Uterus (tissue), 4 donors: ENCODE measurements around the gene ITPR2. TPM values are rescaled to one million over a fixed set of nuclear protein-coding genes. Genes with fewer than 3 reads are reported as not detected.
A peak's percentile ranks its signal among the peaks of the same experiment; 100 is the strongest.
"Not testable (repeated sequence)": the region's sequence is repeated elsewhere in the genome, so short reads cannot be mapped to it uniquely, and the experiment has no call there.

Experiments used
- DNase-seq, 2 donors: peaks; one replicate each; pipeline ENCODE4 v3.0.0-alpha.2; 2019 to 2020
- H3K27ac ChIP-seq, 2 donors: fragments of 200-600 bp; sonication (generic); 1 replicate in 1 of 2; 2 replicates in 1 of 2; pipeline ENCODE4 v1.5.1; 2016 to 2018
- H3K27me3 ChIP-seq, 2 donors: fragments of 200-600 bp; sonication (generic); one replicate each; pipeline ENCODE4 v1.5.1; 2018 to 2019; ENCODE audit warnings: control low read depth in 1 of 2
- H3K36me3 ChIP-seq, 2 donors: fragments of 200-600 bp; sonication (generic); one replicate each; pipeline ENCODE4 v1.5.1; 2019; ENCODE audit warnings: control low read depth in 1 of 2
- H3K4me1 ChIP-seq, 2 donors: fragments of 200-600 bp; sonication (generic); one replicate each; pipeline ENCODE4 v1.5.1; 2018 to 2019; ENCODE audit warnings: control low read depth in 1 of 2
- H3K4me3 ChIP-seq, 2 donors: fragments of 200-600 bp; sonication (generic); 1 replicate in 1 of 2; 2 replicates in 1 of 2; pipeline ENCODE4 v1.5.1; 2018 to 2019; ENCODE audit warnings: mild to moderate bottlenecking in 1 of 2
- H3K9me3 ChIP-seq, 2 donors: fragments of 200-600 bp; sonication (generic); one replicate each; pipeline ENCODE4 v1.5.1; 2019; ENCODE audit warnings: control low read depth in 1 of 2
- CTCF ChIP-seq, 4 experiments: fragments of 200-600 bp in 2 of 4; fragments of 450-650 bp in 2 of 4; sonication (generic) in 2 of 4; IDR thresholded peaks; one replicate each; pipeline ENCODE4 v1.5.1; 2016 to 2019; ENCODE audit warnings: antibody characterized with exemption in 4 of 4, mild to moderate bottlenecking in 2 of 4, moderate library complexity in 1 of 4
- POLR2A ChIP-seq, 2 donors: fragments of 450-650 bp; IDR thresholded peaks; one replicate each; pipeline ENCODE4 v1.6.1; 2016; ENCODE audit warnings: antibody characterized with exemption in 2 of 2, mild to moderate bottlenecking in 1 of 2, moderate library complexity in 1 of 2
- intact Hi-C: fragments of 100-400 bp; cut with DNase I; formaldehyde crosslinking; loops from one replicate; pipeline ENCODE4 v1.15.1; 2023; ENCODE audit warnings: low total_unique reads
- total RNA-seq, 4 donors: library from RNA; depleted of rRNA in 3 of 4; stranded (reverse); fragments of >200 nt in 3 of 4; gene quantifications; one replicate each; pipeline versions ENCODE4 v1.1.0 to v1.2.4, GENCODE V29; 2014 to 2023
- donor health status: DM: yes; HTN: yes; CAD: no.

The ITPR2 gene
- total RNA-seq, 4 donors from 2014 or later, result 53.5 to 271 (median 60.4) TPM

GRCh38 chr12:26786865-26787514 lies 46.0 kb downstream of the ITPR2 start:
- intact Hi-C loops, result no loop called here
- no peak for TF ChIP-seq CTCF (IDR thresholded peaks at IDR 0.05)
- H3K27me3 ChIP-seq, result no peaks in the 10 kb centered on the region
- no peak overlapping the region for H3K4me3 ChIP-seq
- no peaks in the 10 kb centered on the region for H3K9me3 ChIP-seq
- no peaks in the 10 kb centered on the region for H3K4me1 ChIP-seq
- no peaks in the 10 kb centered on the region for H3K36me3 ChIP-seq
- DNase-seq, result no peak
- peak overlapping the region; percentile 31 to 55 for H3K27ac ChIP-seq

GRCh38 chr12:26786491-26786864 lies 46.5 kb downstream of the ITPR2 start:
- no peak for TF ChIP-seq CTCF (IDR thresholded peaks at IDR 0.05)
- TF ChIP-seq POLR2A (IDR thresholded peaks at IDR 0.05), result no peak
- no peak for DNase-seq
- H3K36me3 ChIP-seq, result no peaks in the 10 kb centered on the region
- H3K9me3 ChIP-seq, result no peaks in the 10 kb centered on the region
- H3K4me3 ChIP-seq, result no peak overlapping the region
- H3K27ac ChIP-seq, result peak overlapping the region; percentile 31 to 55
- no peaks in the 10 kb centered on the region for H3K4me1 ChIP-seq
- no peaks in the 10 kb centered on the region for H3K27me3 ChIP-seq
- intact Hi-C loops, result no loop called here

GRCh38 chr12:26783816-26784379 lies 49.1 kb downstream of the ITPR2 start:
- H3K4me3 ChIP-seq, intact Hi-C loops: not testable (repeated sequence)

GRCh38 chr12:26783131-26783526 lies 49.9 kb downstream of the ITPR2 start:
- no peaks in the 10 kb centered on the region for H3K36me3 ChIP-seq
- H3K27ac ChIP-seq, result no peak overlapping the region
- TF ChIP-seq CTCF (IDR thresholded peaks at IDR 0.05), result no peak
- no peak for TF ChIP-seq POLR2A (IDR thresholded peaks at IDR 0.05)
- no peak for DNase-seq
- H3K4me1 ChIP-seq, result no peaks in the 10 kb centered on the region
- no peaks in the 10 kb centered on the region for H3K27me3 ChIP-seq
- intact Hi-C loops, result no loop called here
- no peaks in the 10 kb centered on the region for H3K9me3 ChIP-seq
- H3K4me3 ChIP-seq, result no peak overlapping the region

More at GRCh38 chr12:26783816-26784379, 49.1 kb downstream of the ITPR2 start:
- not testable (repeated sequence) for H3K36me3 ChIP-seq, H3K27ac ChIP-seq, H3K9me3 ChIP-seq, DNase-seq, H3K4me1 ChIP-seq, H3K27me3 ChIP-seq

- peaks cover 0 to 4% of the 10 kb centered on the region in 2 donors for H3K9me3 ChIP-seq
- no peaks in the 10 kb centered on the region for H3K4me1 ChIP-seq
- intact Hi-C loops, result no loop called here
- no peak for DNase-seq
- H3K36me3 ChIP-seq, result no peaks in the 10 kb centered on the region
- no peak overlapping the region for H3K27ac ChIP-seq
- no peak overlapping the region for H3K4me3 ChIP-seq
- TF ChIP-seq CTCF (IDR thresholded peaks at IDR 0.05), result no peak
- no peak for TF ChIP-seq POLR2A (IDR thresholded peaks at IDR 0.05)
- H3K27me3 ChIP-seq, result no peaks in the 10 kb centered on the region
Measured at GRCh38 chr12:26782372-26783130, 50.4 kb downstream of the ITPR2 start.

GRCh38 chr12:26780656-26781055 lies 52.3 kb downstream of the ITPR2 start:
- H3K36me3 ChIP-seq, H3K9me3 ChIP-seq, H3K27me3 ChIP-seq, H3K27ac ChIP-seq, DNase-seq, H3K4me3 ChIP-seq, H3K4me1 ChIP-seq, intact Hi-C loops: not testable (repeated sequence)

GRCh38 chr12:26778173-26778775 lies 54.7 kb downstream of the ITPR2 start:
- intact Hi-C loops, H3K4me3 ChIP-seq, DNase-seq, H3K27ac ChIP-seq, H3K9me3 ChIP-seq, H3K4me1 ChIP-seq, H3K27me3 ChIP-seq, H3K36me3 ChIP-seq: not testable (repeated sequence)
